GM18502 (cell line): ENCODE data around the gene NACA2.
"Not testable (repeated sequence)": the region's sequence is repeated elsewhere in the genome, so short reads cannot be mapped to it uniquely, and the experiment has no call there.

ENCODE experiments used
- ATAC-seq: cut with Tn5 transposase; IDR thresholded peaks from one replicate; pipeline ENCODE4 v1.9.1; 2021; ENCODE audit warnings: mild to moderate bottlenecking; ENCODE audit not compliant: unreplicated experiment, poor library complexity

The NACA2 gene

DNA sequence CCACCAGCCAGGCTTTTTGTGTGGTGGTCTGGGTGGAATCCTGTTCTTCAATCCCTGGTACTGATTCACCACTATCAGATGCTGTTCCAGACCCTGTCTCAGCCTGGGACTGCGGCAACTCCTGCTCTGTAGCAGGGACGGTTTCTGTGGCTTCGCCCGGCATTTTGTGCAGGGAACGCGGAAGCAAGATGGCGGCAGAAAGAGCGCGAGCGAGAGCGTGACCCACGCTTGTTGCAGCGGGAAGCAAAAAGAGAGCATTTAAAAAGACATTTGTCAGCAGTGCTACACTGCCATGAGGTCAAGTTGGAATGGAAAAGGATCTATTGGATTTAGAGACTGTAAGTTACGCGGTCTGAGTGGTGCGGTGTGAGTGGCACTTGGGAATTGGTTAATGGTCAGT lies at the start of gene NACA2:
Gene NACA2, minus strand, starts transcription at position 202 of the 400 bp plus-strand sequence. Its CDS starts 39 bp downstream, at position 163.
- no peak for ATAC-seq

DNA sequence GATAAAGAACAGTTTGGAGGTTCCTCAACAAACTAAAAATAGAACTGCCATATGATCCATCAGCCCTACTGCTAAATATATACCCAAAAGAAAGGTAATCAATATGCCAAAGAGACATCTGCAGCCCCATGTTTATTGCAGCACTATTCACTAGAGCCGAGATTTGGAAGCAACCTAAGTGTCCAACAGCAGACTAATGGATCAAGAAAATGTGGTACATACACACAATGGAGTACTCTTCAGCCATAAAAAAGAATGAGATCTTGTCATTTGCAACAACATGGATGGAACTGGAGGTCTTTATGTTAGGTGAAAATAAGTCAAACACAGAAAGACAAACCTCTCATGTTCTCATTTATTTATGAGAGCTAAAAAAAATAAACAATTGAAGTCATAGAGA lies 48.8 kb upstream of the NACA2 start:
- ATAC-seq, result no peak

DNA sequence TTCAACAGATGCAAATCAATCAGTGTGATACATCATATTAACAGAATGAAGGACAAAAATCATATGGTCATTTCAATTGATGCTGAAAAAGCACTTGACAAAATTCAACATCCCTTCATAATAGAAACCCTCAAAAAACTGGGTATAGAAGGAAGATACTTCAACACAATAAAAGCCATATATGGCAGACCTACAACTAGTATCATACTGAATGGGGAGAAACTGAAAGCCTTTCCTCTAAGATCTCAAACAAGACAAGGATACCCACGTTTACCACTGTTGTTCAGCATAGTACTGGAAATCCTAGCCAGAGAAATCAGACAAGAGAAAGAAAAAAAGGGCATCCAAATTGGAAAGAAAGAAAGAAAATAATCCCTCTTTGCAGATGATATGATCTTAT lies 47.1 kb upstream of the NACA2 start:
- no peak for ATAC-seq

GRCh38 chr17:61635913-61636432 lies 45.0 kb upstream of the NACA2 start:
- no peak for ATAC-seq

DNA sequence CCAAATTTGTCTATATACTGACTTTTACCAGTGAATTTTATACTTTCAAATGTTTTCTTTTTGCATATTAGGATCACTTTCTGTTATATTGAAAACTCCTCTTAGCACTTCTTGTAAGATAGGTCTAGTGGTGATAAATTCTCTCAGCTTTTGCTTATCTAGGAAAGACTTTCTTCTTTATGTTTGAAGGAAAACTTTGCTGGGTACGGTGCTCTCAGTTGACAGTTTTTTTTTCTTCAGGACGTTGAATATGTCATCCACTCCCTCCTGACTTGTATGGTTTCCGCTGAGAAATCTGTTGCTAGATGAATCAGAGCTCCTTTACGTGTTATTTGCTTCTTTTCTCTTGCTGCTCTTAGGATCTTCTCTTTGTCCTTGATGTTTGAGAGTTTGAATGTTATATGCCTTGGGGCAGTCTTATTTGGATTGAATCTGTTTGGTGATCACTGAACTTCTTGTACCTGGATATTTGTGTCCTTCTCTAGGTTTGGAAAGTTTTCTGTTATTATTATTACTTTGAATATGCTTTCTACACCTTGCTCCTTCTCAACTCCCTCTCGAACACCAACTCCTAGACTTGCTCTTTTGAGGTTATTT lies 44.0 kb upstream of the NACA2 start:
- ATAC-seq, result no peak

DNA sequence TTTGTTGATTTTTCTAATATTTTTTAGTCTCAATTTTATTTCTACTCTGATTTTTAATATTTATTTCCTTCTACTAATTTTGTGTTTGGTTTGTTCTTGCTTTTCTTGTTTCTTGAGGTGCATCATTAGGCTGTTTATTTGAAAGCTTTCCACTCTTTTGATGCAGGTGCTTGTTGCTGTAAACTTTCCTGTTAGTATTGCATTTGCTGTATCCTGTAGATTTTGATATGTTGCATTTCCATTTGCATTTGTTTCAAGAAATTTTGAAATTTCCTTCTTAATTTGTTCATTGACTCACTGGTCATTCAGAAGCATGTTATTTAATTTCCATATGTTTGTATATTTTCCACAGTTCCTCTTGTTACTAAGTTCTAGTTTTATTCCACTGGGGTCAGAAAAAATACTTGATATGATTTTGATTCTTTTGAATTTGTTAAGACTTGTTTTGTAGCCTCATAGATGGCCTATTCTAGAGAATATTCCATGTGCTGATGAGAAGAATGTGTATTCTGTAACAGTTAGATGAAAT lies 43.1 kb upstream of the NACA2 start:
- no peak for ATAC-seq

DNA sequence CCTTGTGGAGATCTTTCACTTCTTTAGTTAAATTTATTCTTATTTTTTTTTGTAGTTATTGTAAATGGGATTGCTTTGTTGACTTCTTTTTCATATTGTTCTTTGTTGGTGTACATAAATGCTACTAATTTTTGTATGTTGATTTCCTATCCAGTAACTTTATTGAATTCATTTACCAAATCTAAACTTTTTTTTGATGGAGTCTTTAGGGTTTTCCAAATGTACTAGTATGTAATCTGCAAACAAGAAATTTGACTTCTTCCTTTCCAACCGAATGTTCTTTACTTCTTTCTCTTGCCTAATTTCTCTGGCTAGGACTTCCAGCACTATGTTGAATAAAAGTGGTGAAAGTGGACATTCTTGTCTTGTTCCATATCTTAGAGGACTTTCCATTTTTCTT lies 41.8 kb upstream of the NACA2 start:
- ATAC-seq, result no peak

GRCh38 chr17:61631800-61632199 lies 40.8 kb upstream of the NACA2 start:
- no peak for ATAC-seq

DNA sequence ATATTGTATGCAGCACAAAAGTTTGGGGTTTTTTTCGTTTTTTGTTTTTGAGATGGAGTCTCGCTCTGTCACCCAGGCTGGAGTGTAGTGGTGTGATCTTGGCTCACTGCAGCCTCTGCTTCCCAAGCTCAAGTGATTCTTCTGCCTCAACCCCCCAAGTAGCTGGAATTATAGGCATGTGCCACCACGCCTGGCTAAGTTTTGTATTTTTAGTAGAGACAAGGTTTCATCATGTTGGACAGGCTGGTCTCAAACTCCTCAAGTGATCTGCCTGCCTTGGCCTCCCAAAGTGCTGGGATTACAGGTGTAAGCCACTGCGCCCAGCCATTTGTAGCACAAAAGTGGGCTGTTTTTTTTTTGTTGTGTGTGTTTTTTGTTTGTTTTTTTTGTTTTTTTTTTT lies 37.1 kb upstream of the NACA2 start:
- ATAC-seq, result not testable (repeated sequence)

DNA sequence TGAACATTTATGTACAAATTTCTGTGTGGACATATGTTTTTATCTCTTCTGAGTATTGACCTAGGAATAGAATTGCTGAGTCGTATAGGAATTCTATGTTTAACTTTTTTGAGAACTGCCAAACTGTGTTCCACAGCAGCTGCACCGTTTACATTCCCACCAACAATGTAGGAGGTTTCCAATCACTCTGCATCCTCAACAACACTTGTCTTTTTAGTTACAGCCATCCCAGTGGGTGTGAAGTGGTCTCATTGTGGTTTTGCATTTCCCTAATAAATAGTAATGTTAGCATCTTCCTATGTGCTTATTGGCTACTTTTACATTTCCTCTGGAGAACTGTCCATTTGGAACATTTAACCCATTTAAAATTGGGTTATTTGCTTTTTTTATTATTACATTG lies 36.6 kb upstream of the NACA2 start:
- ATAC-seq, result no peak

- ATAC-seq, result no peak
Measured at GRCh38 chr17:61627125-61627524, 36.1 kb upstream of the NACA2 start.

DNA sequence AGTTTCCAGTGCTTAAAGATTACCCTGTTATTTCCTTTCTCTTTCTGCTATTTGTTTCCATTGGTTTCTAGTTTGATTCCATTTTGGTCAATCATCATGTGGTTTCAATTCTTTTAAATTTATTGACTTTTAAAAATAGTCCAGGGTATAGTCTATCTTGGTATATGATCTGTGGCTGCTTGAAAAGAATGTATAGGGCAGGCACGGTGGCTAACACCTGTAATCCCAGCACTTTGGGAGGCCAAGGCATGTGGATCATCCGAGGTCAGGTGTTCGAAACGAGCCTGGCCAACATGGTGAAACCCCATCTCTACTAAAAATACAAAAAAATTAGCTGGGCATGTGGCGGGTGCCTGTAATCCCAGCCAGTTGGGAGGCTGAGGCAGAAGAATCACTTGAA lies 34.5 kb upstream of the NACA2 start:
- ATAC-seq, result no peak

- no peak for ATAC-seq
Measured at GRCh38 chr17:61624951-61625350, 33.9 kb upstream of the NACA2 start.

DNA sequence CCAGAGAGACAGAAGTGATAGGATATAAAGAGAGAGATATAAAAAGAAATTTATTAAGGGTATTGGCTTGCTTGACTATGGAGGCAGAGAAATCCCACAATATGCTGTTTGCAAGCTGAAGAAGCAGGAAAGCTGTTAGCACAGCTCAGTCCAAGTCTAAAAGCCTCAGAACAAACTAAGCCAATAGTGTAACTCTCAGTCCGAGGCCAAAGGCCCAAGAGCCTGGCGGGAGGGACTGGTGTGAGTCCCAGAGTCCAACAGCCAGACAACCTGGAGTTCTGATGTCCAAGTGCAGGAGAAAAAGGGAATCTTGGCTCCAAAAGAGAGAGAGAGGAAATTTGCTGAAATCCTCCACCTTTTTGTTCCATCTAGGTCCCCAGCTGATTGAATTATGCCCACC lies 30.3 kb upstream of the NACA2 start:
- no peak for ATAC-seq

DNA sequence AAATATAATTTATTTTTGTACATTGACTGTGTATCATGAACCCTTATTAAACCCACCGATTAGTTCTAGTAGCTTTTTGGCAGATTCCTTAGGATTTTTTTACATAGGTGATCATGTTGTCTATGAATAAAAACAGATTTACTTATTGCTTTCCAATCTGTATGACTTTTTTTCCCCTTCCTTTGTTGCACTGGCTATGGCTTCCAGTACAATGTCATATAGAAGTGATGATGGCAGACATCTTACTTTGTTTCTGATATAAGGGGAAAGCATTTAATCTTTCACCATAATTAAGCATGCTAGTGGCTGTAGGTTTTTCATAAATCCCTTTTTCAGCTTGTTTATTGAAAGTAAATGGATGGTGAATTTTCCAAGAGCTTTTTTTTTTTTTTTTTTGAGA lies 28.9 kb upstream of the NACA2 start:
- no peak for ATAC-seq

DNA sequence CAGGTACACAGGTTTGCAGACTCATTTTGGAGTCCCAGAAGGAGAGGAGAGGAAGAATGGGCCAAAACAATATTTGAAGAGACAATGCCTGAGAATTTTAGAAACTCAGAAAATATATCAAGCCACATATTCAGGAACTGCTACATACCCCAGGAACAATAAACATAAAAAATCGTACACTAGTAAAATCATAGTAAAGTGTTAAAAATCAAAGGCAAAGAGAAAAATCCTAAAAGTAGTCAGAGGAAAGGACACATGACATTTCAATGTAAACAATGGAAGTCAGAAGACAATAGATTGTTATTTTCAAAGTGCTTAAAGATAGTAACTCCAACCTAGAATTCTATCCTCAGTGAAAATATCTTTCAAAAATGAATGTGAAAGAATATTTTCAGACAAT lies 28.5 kb upstream of the NACA2 start:
- no peak for ATAC-seq

DNA sequence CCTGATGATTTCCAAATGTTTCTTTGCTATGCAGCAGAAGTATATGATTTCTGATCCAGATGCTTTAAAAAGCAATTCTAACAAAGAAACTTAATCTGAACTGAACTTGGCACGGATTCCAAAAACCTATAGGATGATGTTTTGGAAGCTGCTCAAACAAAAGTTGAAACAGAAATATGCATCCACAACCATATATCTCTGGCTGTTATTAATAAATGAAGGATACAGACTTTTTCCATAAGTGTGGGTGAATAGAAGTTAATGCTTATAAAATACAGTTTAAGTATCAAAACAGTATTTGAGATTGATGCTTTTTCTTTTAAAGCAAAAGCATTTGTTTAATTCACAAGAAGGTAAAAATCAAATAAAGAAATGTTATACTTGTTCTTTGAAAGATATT lies 27.9 kb upstream of the NACA2 start:
- ATAC-seq, result no peak

DNA sequence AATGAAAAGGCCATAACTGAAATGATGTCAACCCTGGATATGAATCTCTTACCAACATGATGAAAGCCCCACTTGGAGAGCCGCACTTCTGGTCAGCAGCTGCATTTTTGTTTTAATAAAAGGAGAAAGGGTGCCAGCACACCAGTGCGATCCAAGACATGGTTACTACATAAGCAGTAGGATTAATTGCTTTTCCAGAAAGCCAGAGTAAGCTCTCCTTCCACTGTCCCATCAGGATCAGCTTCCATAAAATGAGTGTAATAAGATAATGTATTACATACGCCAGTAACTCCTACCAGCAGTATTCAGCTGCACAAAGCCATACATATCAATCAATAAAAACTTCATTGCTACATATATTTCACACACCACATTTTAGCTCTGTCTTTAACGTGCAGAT lies 26.3 kb upstream of the NACA2 start:
- no peak for ATAC-seq

- ATAC-seq, result no peak
Measured at GRCh38 chr17:61616783-61617182, 25.8 kb upstream of the NACA2 start.

- no peak for ATAC-seq
Measured at GRCh38 chr17:61614219-61614618, 23.2 kb upstream of the NACA2 start.

DNA sequence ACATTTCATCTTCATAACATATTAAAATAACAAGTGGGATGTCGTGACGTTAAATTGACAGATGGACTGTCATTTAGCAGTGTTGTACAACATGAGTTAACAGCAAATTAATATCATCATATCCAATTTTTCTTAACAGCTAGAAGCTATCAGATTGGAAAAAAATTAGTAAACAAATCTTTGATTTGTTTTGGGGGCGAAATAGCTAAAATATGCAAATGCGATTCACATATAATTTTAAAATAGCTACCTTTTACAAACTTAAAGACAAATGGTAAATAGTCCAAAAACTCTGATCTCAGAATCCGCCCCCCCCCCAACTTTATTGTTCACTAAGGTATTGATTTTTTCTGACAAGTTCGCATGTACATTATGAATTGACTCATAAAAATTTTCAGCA lies 20.3 kb upstream of the NACA2 start:
- no peak for ATAC-seq

DNA sequence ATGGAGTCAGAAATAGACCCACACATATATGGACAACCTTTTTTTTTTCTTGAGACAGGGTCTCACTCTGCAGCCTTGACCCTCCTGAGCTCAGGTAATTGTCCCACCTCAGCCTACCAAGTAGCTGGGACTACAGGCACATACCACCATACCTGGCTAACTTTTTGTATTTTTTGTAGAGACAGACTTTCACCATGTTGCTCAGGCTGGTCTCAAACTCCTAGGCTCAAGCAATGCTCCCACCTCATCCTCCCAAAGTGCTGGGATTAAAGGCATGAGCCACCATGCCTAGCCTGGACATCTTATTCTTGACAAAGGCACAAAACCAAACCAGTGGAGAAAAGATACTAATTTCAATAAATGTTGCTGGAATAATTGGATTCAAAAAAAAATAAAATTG lies 14.7 kb upstream of the NACA2 start:
- ATAC-seq, result no peak
